Testis (tissue), 3 donors: Measurements from ENCODE around the gene PFKFB3. TPM values are rescaled to one million over a fixed set of nuclear protein-coding genes. Genes with fewer than 3 reads are reported as not detected.

ENCODE experiments used
- DNase-seq: peaks from one replicate; pipeline ENCODE4 v3.0.0-alpha.2; 2019
- H3K27ac ChIP-seq, 2 donors: fragments of 200-600 bp; sonication (generic); one replicate each; pipeline ENCODE4 v1.5.1; 2019
- H3K27me3 ChIP-seq: fragments of 200-600 bp; sonication (generic); one replicate; pipeline ENCODE4 v1.5.1; 2019
- H3K36me3 ChIP-seq: fragments of 200-600 bp; sonication (generic); one replicate; pipeline ENCODE4 v1.5.1; 2017; ENCODE audit warnings: low read depth; ENCODE audit errors: missing control alignments
- H3K4me1 ChIP-seq: fragments of 200-600 bp; sonication (generic); one replicate; pipeline ENCODE4 v1.5.1; 2019
- H3K4me3 ChIP-seq, 2 donors: fragments of 200-600 bp; sonication (generic); one replicate each; pipeline ENCODE4 v1.5.1; 2017 to 2019
- H3K9me3 ChIP-seq: fragments of 200-600 bp; sonication (generic); one replicate; pipeline ENCODE4 v1.5.1; 2017
- CTCF ChIP-seq, 3 experiments: fragments of 450-650 bp in 2 of 3; fragments of 200-600 bp in 1 of 3; sonication (generic) in 1 of 3; IDR thresholded peaks; one replicate each; pipeline ENCODE4 v1.5.1; 2016 to 2019; ENCODE audit warnings: antibody characterized with exemption in 3 of 3, mild to moderate bottlenecking in 2 of 3, moderate library complexity in 1 of 3
- POLR2A ChIP-seq: fragments of 450-650 bp; IDR thresholded peaks from one replicate; pipeline ENCODE4 v1.6.1; 2017; ENCODE audit warnings: antibody characterized with exemption, mild to moderate bottlenecking, moderate library complexity
- WGBS, 2 donors: methylation state at CpG; one replicate each; pipeline ENCODE4 v1.1.5; 2018; 5-methylcytosine and 5-hydroxymethylcytosine counted together
- intact Hi-C: fragments of 100-400 bp; cut with DNase I; formaldehyde crosslinking; loops from one replicate; pipeline ENCODE4 v1.15.1; 2023; ENCODE audit warnings: low total_unique reads
- polyA plus RNA-seq: library from polyadenylated mRNA; stranded (reverse); fragments of 350-450 nt; fragmentation: Illumina TruSeq; extraction: RNeasy Lipid Tissue Mini Kit (QIAGEN cat#74804); gene quantifications from one replicate; pipeline ENCODE4 v1.2.3, GENCODE V29; 2014; ENCODE audit warnings: low read depth, low replicate concordance; ENCODE audit not compliant: insufficient read depth
- total RNA-seq, 2 donors: library from RNA; depleted of rRNA; stranded (reverse); fragments of >200 nt; gene quantifications; one replicate each; pipeline ENCODE4 v1.2.3, GENCODE V29; 2016

PFKFB3 gene
- total and polyA plus RNA-seq, 3 donors from 2014 or later, result 31.7 to 65.3 (median 53.9) TPM

GRCh38 chr10:6222755-6223154 is 20.0 kb downstream of the PFKFB3 start:
- no peak for TF ChIP-seq POLR2A
- TF ChIP-seq CTCF (IDR thresholded peaks at IDR 0.05), result no peak
- no peaks in the 10 kb centered on the region for H3K4me1 ChIP-seq
- no peak overlapping the region for H3K4me3 ChIP-seq
- H3K27ac ChIP-seq, result no peak overlapping the region
- no peaks in the 10 kb centered on the region for H3K9me3 ChIP-seq
- no peaks in the 10 kb centered on the region for H3K36me3 ChIP-seq
- no peak for DNase-seq
- intact Hi-C loops, result no loop called here
- no peaks in the 10 kb centered on the region for H3K27me3 ChIP-seq
- 92% methylated on average over 19 of the region's 19 CpGs; no CpG with 5 or more reads in 1 of the 2 donors for WGBS, 2 donors

GRCh38 chr10:6223981-6224380 is 21.2 kb downstream of the PFKFB3 start:
- 87 to 96% methylated on average over 14 of the region's 14 CpGs for WGBS, 2 donors
- no peaks in the 10 kb centered on the region for H3K36me3 ChIP-seq
- TF ChIP-seq POLR2A (no peak), CTCF (IDR thresholded peaks at IDR 0.05) (no peak)

GRCh38 chr10:6224781-6225180 is 22.0 kb downstream of the PFKFB3 start:
- H3K36me3 ChIP-seq, result no peaks in the 10 kb centered on the region
- intact Hi-C loops, result no loop called here

More at GRCh38 chr10:6223981-6224380, 21.2 kb downstream of the PFKFB3 start:
- Histone ChIP-seq H3K9me3 (no peaks in the 10 kb centered on the region), H3K27ac (no peak overlapping the region), H3K27me3 (no peaks in the 10 kb centered on the region), H3K4me1 (no peaks in the 10 kb centered on the region), H3K4me3 (no peak overlapping the region)
- DNase-seq, result no peak
- intact Hi-C loops, result no loop called here

GRCh38 chr10:6225263-6225814 is 22.6 kb downstream of the PFKFB3 start:
- TF ChIP-seq POLR2A, result no peak
- no peak overlapping the region for H3K27ac ChIP-seq
- DNase-seq, result no peak
- H3K4me1 ChIP-seq, result no peaks in the 10 kb centered on the region
- intact Hi-C loops, result no loop called here
- H3K4me3 ChIP-seq, result no peak overlapping the region
- no peaks in the 10 kb centered on the region for H3K27me3 ChIP-seq
- 94 to 99% methylated on average over 9 to 11 of the region's 15 CpGs for WGBS, 2 donors
- no peaks in the 10 kb centered on the region for H3K9me3 ChIP-seq
- H3K36me3 ChIP-seq, result no peaks in the 10 kb centered on the region

More at GRCh38 chr10:6224781-6225180, 22.0 kb downstream of the PFKFB3 start:
- TF ChIP-seq CTCF (IDR thresholded peaks at IDR 0.05) (no peak), POLR2A (no peak)
- 77 to 94% methylated on average over 8 to 13 of the region's 13 CpGs for WGBS, 2 donors
- Histone ChIP-seq H3K4me1 (no peaks in the 10 kb centered on the region), H3K27ac (no peak overlapping the region), H3K27me3 (no peaks in the 10 kb centered on the region), H3K4me3 (no peak overlapping the region), H3K9me3 (no peaks in the 10 kb centered on the region)
- DNase-seq, result no peak

GRCh38 chr10:6226216-6226615 is 23.5 kb downstream of the PFKFB3 start:
- Histone ChIP-seq H3K27me3 (no peaks in the 10 kb centered on the region), H3K36me3 (no peaks in the 10 kb centered on the region), H3K27ac (no peak overlapping the region), H3K4me1 (no peaks in the 10 kb centered on the region), H3K9me3 (no peaks in the 10 kb centered on the region), H3K4me3 (no peak overlapping the region)
- no peak for TF ChIP-seq POLR2A
- no peak for TF ChIP-seq CTCF (IDR thresholded peaks at IDR 0.05)
- intact Hi-C loops, result no loop called here
- WGBS, 2 donors, result 89 to 97% methylated on average over 19 to 23 of the region's 23 CpGs
- DNase-seq, result no peak
